Endothelial cell of umbilical vein (primary cell): Measurements from ENCODE around the gene STOML1. TPM values are rescaled to one million over a fixed set of nuclear protein-coding genes. Genes with fewer than 3 reads are reported as not detected.

Source experiments
- BruUV-seq: library from RNA; stranded (reverse); fragments of 400-500 nt; replicated peaks from 2 replicates; lab custom pipeline; 2021; lab: Mats Ljungman, UMichigan
- CTCF ChIA-PET: fragments of 300-600, 350-600 bp; sonication (Branson Sonifier 250); formaldehyde crosslinking; loops from one replicate; lab custom pipeline; 2021; ENCODE audit warnings: antibody characterized with exemption, inconsistent platforms; lab: Charles Lee
- POLR2A ChIA-PET: fragments of 300-600, 350-600 bp; sonication (Branson Sonifier 250); formaldehyde crosslinking; loops from one replicate; lab custom pipeline; 2021; ENCODE audit warnings: antibody characterized with exemption, inconsistent platforms; lab: Charles Lee
- DNase-seq: peaks from one replicate; pipeline ENCODE4 v3.0.0-alpha.2; 2011; ENCODE audit warnings: low read depth, low spot score
- FAIRE-seq: peaks from 2 replicates; lab custom pipeline; 2011; peaks lifted over from hg19 to GRCh38; lab: Jason Lieb, UNC
- H2AFZ ChIP-seq: 2 replicates; pipeline ENCODE4 v1.6.0; 2012; ENCODE audit warnings: low read depth, low read length, control low read depth, inconsistent platforms
- H3K27ac ChIP-seq: 2 replicates; pipeline ENCODE4 v1.5.1; 2011; ENCODE audit warnings: low read depth, mild to moderate bottlenecking, control low read depth, low read length, moderate library complexity; ENCODE audit not compliant: insufficient read depth
- H3K27me3 ChIP-seq, 2 experiments: 2 replicates each; pipeline versions ENCODE4 v1.6.0 to v1.6.1; 2011; ENCODE audit warnings: low read length in 2 of 2, mixed read lengths in 1 of 2; ENCODE audit not compliant: control insufficient read depth in 2 of 2, insufficient read depth in 2 of 2
- H3K36me3 ChIP-seq, 2 experiments: 2 replicates in 1 of 2; 3 replicates in 1 of 2; pipeline ENCODE4 v1.5.1; 2011; ENCODE audit warnings: low read length in 2 of 2, mild to moderate bottlenecking in 1 of 2, moderate library complexity in 1 of 2; ENCODE audit not compliant: control insufficient read depth in 2 of 2, insufficient read depth in 2 of 2; ENCODE audit errors: extremely low read depth in 1 of 2
- H3K4me1 ChIP-seq: 3 replicates; pipeline ENCODE4 v1.5.1; 2011; ENCODE audit warnings: mild to moderate bottlenecking, low read length; ENCODE audit not compliant: control insufficient read depth, insufficient read depth; ENCODE audit errors: extremely low read depth
- H3K4me2 ChIP-seq: 2 replicates; pipeline ENCODE4 v1.6.1; 2011; ENCODE audit warnings: low read length, control low read depth, mixed read lengths; ENCODE audit not compliant: insufficient read depth
- H3K4me3 ChIP-seq, 3 experiments: fragments of 200-600 bp in 1 of 3; sonication (generic), shearing (Covaris generic) in 1 of 3; replicated peaks in 1 of 3; 2 replicates each; pipeline ENCODE4 v1.5.1; 2011 to 2016; ENCODE audit warnings: control low read depth in 3 of 3, low read length in 3 of 3, mild to moderate bottlenecking in 2 of 3, inconsistent platforms in 1 of 3, low read depth in 1 of 3, moderate library complexity in 1 of 3; ENCODE audit not compliant: insufficient read depth in 1 of 3
- H3K79me2 ChIP-seq: 2 replicates; pipeline ENCODE4 v1.6.0; 2012; ENCODE audit warnings: low read length, inconsistent platforms; ENCODE audit not compliant: control insufficient read depth, insufficient read depth
- H3K9ac ChIP-seq: replicated peaks from 2 replicates; pipeline ENCODE3; 2011; ENCODE audit warnings: low read length, control low read depth; ENCODE audit not compliant: insufficient read depth; ENCODE audit errors: extremely low read depth
- H3K9me1 ChIP-seq: replicated peaks from 3 replicates; pipeline ENCODE4 v1.6.0; 2011; ENCODE audit warnings: mild to moderate bottlenecking, low read length; ENCODE audit not compliant: control insufficient read depth, insufficient read depth; ENCODE audit errors: extremely low read depth
- H3K9me3 ChIP-seq: replicated peaks from 2 replicates; pipeline ENCODE4 v1.5.1; 2012; ENCODE audit warnings: low read length, inconsistent platforms; ENCODE audit not compliant: control insufficient read depth, insufficient read depth
- H4K20me1 ChIP-seq: replicated peaks from 2 replicates; pipeline ENCODE3; 2011; ENCODE audit warnings: mild to moderate bottlenecking, low read length; ENCODE audit not compliant: control insufficient read depth, insufficient read depth; ENCODE audit errors: extremely low read depth
- CTCF ChIP-seq, 2 donors: IDR thresholded peaks; 1 replicate in 1 of 2; 2 replicates in 1 of 2; pipeline ENCODE4 v1.5.1; 2011; ENCODE audit warnings: low read length in 2 of 2, mild to moderate bottlenecking in 2 of 2, moderate library complexity in 2 of 2, control low read depth in 1 of 2, inconsistent platforms in 1 of 2, low read depth in 1 of 2; ENCODE audit not compliant: insufficient read depth in 1 of 2; ENCODE audit errors: extremely low read depth in 1 of 2
- EZH2 ChIP-seq: IDR thresholded peaks from 2 replicates; pipeline ENCODE4 v1.6.1; 2012; ENCODE audit warnings: borderline replicate concordance, low read depth, mild to moderate bottlenecking, moderate library complexity, low read length, inconsistent platforms; ENCODE audit not compliant: severe bottlenecking
- FOS ChIP-seq: IDR thresholded peaks from 2 replicates; pipeline ENCODE4 v1.6.1; 2011; ENCODE audit warnings: mild to moderate bottlenecking, low read length, moderate library complexity, borderline replicate concordance; ENCODE audit not compliant: insufficient read depth
- GATA2 ChIP-seq: IDR thresholded peaks from 2 replicates; pipeline ENCODE4 v1.7.0; 2011; ENCODE audit warnings: low read depth, mild to moderate bottlenecking, moderate library complexity, mixed read lengths, low read length; ENCODE audit not compliant: insufficient read length, insufficient read depth
- JUN ChIP-seq: IDR thresholded peaks from 2 replicates; pipeline ENCODE4 v1.6.1; 2011; ENCODE audit warnings: borderline replicate concordance, low read depth; ENCODE audit not compliant: insufficient read length, insufficient read depth
- MYC ChIP-seq: IDR thresholded peaks from one replicate; pipeline ENCODE4 v1.6.1; 2011; ENCODE audit warnings: mild to moderate bottlenecking, low read depth, low read length
- POLR2A ChIP-seq: IDR thresholded peaks from 2 replicates; pipeline ENCODE4 v1.6.1; 2012; ENCODE audit warnings: low read depth, mild to moderate bottlenecking, control low read depth, low read length
- POLR2AphosphoS5 ChIP-seq: IDR thresholded peaks from 2 replicates; pipeline ENCODE4 v1.6.1; 2012; ENCODE audit warnings: low read depth, mild to moderate bottlenecking, control low read depth, low read length, moderate library complexity; ENCODE audit not compliant: insufficient read depth
- dilution Hi-C: fragments of 300-500 bp; cut with MboI; formaldehyde crosslinking; loops from one replicate; pipeline ENCODE4 v1.15.0; 2019; ENCODE audit warnings: low sequenced_read_pairs; ENCODE audit not compliant: extremely low pct_ligation_motif_present
- intact Hi-C: fragments of 100-400 bp; cut with micrococcal nuclease; formaldehyde crosslinking; loops from one replicate; pipeline ENCODE4 v1.10.0; 2022
- polyA plus RNA-seq, 4 experiments: library from polyadenylated mRNA; depleted of rRNA in 3 of 4; stranded (reverse) in 3 of 4; unstranded in 1 of 4; fragments of >200 nt; gene quantifications; 2 replicates each; pipeline versions ENCODE4 v1.2.1 to v1.2.3, GENCODE V29; 2011 to 2012; ENCODE audit warnings: missing spikeins in 1 of 4
- total RNA-seq: library from RNA; stranded (reverse); gene quantifications from 2 replicates; pipeline ENCODE4 v1.2.3, GENCODE V29; 2021
- TF ChIP-seq, protein P1 (sequence below): IDR thresholded peaks from 2 replicates; pipeline ENCODE4 v1.6.1; 2011; ENCODE audit not compliant: insufficient read depth, insufficient read length

The STOML1 gene
- total and polyA plus RNA-seq, 2 donors (not counting 3 experiments of a cell fraction or from before 2014, with no cell fraction given), result 12.9 to 15.4 TPM

DNA sequence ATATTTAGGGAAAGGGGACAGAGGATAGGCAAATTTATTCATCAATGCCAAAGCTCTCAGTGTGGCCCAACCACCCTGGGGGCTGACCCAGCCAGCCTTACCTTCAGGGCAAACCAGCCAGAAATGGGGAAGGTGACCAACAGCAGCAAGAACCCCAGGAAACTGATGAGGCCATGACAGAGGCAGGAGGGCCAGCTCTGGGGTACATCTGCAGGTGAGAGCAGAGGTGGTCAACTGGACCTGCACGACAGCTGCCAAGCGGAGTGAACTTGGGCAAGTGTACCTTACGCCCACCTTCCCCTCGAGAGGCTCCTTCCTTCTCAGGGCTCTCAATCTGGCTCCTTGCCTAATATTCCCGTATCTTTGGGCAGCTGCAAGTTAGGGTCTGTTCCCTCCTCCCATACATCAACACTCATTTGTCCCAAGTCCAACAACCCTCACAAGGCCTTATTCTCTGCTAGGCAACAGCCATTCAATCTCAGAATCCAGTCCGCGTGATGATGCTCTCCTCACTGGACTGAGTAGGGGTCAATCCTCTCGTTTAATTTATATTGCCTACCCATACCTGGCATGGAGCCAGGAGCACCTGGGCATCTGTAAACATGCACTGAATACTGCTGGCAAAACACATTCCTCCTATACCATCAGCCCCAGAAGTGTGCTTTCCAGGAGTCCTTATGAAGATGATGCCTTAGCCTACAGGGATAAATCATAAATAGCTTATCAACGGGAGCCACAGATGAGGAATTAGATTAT is 1.7 kb downstream of the STOML1 start:
- Histone ChIP-seq H4K20me1 (no peaks in the 10 kb centered on the region), H3K27me3 (no peaks in the 10 kb centered on the region), H3K79me2 (peaks cover 9% of the 10 kb centered on the region), H3K4me2 (peak overlapping the region; percentile 83), H3K9ac (no peak overlapping the region), H3K4me3 (no peak overlapping the region), H3K27ac (peak overlapping the region; percentile 4), H3K9me1 (no peaks in the 10 kb centered on the region), H3K9me3 (no peaks in the 10 kb centered on the region), H3K4me1 (peaks cover 54% of the 10 kb centered on the region), H2AFZ (no peak overlapping the region), H3K36me3 (no peaks in the 10 kb centered on the region)
- no TSS peak for BruUV-seq
- POLR2A ChIA-PET, result no interaction called here
- CTCF ChIA-PET, result interaction anchor here (0.8 to 7.0 kb wide), 11 partner anchors 8 to 55 kb away, joined by 3 to 53 read pairs (median 4); no protein-coding TSS in a partner anchor
- intact Hi-C loops, result no loop called here
- no peak for DNase-seq
- no peak for TF ChIP-seq MYC
- TF ChIP-seq FOS, result no peak
- TF ChIP-seq EZH2, result no peak
- no peak for TF ChIP-seq GATA2
- TF ChIP-seq, protein P1, sequence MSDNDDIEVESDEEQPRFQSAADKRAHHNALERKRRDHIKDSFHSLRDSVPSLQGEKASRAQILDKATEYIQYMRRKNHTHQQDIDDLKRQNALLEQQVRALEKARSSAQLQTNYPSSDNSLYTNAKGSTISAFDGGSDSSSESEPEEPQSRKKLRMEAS, result no peak
- TF ChIP-seq POLR2AphosphoS5, result no peak
- no peak for TF ChIP-seq JUN
- no peak for TF ChIP-seq CTCF (IDR thresholded peaks at IDR 0.05; ENCODE audit: extremely low read depth in 1 of 2, insufficient read depth in 1 of 2, low read depth in 1 of 2, low read length in 2 of 2)
- TF ChIP-seq POLR2A, result no peak
- FAIRE-seq, result peak; percentile 40
- dilution Hi-C loops, result no loop called here
